HCEC 1CT (cell line): ENCODE results near the gene HDAC4.

ENCODE experiments used
- DNase-seq: peaks from one replicate; pipeline ENCODE4 v3.0.0-alpha.2; 2017

The HDAC4 gene

DNA sequence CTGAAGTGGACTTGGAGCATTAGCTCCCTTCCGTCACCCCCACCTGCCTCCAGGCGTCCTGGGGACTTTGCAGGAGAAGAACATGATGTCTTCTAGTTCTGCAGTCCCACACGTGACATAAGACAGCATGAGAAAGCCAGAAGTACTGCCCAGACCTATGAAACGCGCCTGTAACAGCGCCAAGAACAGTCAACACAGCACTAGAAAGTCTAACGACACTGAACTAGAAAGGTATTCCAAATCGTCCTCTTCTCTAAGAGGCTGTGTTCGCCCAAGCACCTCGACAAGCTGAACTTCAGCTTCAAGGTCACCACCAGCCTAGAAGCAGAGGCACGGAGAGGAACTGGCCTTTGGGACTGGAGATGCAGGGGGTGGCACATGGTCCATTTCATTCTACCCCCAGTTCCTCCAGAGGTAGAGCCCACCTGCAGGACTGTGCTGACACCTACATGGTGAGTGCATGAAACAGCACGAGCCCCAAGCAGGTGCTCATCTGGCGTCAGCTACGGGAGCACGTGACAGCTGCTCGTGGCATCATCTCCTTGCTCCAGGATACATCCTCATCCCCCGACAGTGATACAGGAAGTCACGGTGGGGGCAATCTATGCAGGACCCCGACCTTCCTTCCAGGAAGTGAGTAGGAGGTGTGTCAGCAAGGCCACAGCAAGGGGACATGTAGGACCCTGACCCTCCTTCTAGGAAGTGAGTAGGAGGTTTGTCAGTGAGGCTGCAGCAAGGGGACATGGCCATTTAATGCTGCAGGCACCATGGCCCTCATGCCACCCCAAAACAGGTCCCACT, 3.7 kb downstream of the HDAC4 start:
- no peak for DNase-seq

GRCh38 chr2:239395524-239395923, 5.3 kb downstream of the HDAC4 start:
- no peak for DNase-seq

GRCh38 chr2:239394978-239395377, 5.8 kb downstream of the HDAC4 start:
- no peak for DNase-seq

- no peak for DNase-seq
These were observed 6.4 kb downstream of the HDAC4 start for GRCh38 chr2:239394346-239394945.

GRCh38 chr2:239393941-239394340, 6.9 kb downstream of the HDAC4 start:
- DNase-seq: no peak

- no peak for DNase-seq
These were observed 7.4 kb downstream of the HDAC4 start for GRCh38 chr2:239393388-239393940.

GRCh38 chr2:239392688-239393387, 8.0 kb downstream of the HDAC4 start:
- no peak for DNase-seq

GRCh38 chr2:239392072-239392357, 8.8 kb downstream of the HDAC4 start:
- no peak for DNase-seq

DNA sequence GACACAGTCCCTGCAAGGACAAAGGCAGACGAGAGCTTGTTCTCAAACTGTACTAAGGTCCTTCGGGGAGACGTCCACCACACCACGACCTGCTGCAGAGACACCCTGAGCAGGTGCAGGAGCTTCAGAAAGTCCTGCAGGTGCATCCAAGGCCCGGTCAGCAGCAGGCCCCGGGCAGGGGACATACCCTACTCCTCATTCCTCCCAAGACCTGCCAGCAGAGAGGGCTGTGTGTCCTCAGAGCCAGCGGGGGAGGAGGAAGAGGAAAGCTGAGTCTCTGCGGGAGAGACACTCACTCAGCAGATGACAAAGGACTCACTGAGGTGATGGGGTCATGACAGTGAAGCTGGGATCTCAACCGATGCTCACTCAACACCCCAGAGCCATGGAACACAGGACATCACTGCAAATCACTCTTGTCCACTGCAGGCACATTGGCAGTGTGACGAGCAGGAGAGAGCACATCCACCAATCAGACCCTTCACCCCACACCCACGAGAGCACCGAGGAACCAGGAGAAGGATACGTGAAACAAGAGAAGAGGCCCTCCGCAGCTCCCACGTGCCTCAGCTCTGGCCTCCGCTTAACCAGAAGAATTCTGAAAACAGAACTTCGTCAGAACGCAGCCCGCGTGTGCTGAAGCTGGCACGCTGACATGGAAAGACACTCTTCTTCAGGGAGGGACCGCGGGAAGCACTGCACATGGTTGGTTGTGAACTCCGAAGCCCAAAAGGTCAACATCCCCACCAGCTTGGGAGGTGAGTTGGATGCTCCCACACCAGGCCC, 9.3 kb downstream of the HDAC4 start:
- no peak for DNase-seq

- no peak for DNase-seq
These were observed 10.1 kb downstream of the HDAC4 start for GRCh38 chr2:239390546-239391285.

DNA sequence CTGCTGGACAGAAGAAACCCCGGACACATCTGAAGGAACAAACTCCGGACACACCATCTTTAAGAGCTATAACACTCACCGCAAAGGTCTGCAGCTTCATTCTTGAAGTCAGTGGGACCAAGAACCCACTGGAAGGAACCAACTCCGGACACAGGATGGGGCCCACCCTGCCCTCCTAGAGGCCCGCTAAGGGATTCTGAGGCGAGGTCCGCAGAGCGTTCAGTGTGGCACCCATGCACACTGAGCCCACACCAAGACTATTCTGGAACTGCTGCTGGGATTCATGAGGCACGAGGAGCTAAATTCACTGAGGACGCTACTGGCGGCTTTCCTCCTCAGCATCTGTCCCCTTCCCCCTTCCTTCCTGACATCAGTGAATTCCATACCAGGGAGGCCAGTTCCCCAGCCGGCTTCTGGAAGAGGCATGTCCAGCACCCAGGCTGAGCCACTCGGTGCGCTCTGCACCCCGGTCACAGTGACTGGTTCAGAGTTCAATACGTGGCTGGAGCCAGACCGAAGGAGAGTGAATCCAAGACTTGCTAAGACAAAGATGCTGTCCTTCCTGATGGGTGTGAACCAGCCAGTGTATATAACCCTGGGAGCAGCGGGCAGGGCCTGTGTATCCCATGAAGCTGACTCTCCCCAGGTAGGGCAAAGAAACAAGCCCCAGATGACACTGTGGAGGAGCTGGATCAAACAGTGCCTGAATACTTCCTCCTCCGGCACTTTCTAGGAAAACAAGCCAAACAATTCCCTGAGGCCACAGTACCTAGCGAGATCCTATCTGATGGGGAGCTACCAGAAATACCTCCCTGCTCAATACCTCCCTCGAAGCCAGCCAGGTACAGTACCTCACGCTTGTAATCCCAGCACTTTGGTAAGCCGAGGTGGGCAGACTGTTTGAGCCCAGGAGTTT, 11.1 kb downstream of the HDAC4 start:
- DNase-seq: no peak

GRCh38 chr2:239388236-239389151, 12.3 kb downstream of the HDAC4 start:
- no peak for DNase-seq

DNA sequence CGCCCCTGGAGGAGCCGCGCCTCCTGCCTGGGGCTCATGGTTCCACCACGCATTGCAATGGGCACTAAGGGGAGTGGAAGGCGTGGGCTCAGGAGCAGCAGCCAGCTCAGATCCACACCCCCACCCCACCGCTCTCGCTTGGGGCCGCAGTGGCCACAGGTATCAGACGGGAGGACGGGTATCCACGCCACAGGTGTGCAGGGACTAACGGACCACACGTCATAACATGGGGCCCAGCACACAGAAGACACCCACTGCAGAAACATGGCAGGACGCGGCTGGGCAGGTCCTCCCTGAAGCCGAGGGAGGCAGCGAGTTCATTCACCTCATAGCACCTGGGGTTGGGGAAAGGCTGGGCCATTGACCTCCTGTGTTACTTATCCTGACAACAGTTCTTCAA, 13.0 kb downstream of the HDAC4 start:
- DNase-seq: no peak

DNA sequence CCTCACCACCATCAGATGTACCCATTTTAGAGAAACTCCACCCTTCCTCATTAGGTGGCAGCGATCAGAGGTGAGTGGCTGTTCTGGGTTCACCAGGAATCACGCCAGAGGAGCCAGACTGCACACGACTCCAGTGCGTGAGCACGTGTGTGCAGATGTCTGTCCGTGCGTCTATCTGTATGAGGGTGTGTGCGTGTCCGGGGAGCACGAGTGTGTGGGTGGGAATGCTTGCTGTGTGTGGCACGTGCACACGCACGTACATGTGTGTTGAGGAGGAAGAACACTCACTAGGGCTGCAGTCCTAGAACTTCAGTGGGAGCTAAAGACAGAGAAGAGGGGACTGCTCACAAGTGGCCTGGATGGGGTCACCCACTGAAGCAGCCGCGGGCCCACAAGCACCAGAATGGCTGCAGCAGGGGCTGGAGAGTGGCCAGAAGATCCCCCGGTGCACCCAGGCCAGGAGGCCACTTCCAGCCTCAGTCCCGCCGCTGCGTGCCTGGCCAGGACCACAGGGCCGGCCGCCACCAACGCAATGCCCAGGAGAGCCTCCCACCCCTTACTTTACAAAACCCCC, 13.9 kb downstream of the HDAC4 start:
- DNase-seq: no peak

DNA sequence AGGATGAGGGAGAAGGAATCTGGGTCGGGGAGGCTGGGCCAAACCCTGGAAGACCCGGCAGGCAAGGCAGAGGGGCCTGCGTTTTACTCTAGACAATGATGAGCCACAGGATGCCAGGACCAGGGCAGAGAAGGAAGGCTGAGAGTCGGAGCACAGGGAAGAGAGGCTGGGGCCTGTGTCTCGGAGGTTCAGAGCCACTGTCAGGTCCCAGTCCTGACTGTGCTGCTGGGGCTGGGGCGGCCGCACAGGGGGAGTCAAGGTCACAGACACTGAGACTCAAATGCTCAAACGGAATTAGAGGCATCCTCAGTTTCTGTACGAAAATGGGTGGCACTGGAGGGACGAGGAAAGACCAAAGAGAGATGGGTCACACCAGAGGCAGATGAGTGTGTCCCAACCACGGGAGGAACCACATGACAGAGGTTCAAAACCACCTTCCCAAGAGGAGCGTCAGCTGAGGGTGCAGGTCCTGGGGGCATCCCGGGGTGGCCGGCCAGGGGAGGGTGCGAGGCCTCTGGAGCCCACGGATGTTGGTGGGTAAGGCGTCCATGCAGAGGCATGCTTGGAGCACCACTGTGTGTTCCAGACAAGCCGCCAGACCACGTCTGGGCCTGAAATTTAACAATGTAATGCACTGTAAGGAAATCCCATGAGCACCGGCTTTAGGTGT, 14.7 kb downstream of the HDAC4 start:
- DNase-seq: no peak

- no peak for DNase-seq
These were observed 15.5 kb downstream of the HDAC4 start for GRCh38 chr2:239385096-239386000.

DNA sequence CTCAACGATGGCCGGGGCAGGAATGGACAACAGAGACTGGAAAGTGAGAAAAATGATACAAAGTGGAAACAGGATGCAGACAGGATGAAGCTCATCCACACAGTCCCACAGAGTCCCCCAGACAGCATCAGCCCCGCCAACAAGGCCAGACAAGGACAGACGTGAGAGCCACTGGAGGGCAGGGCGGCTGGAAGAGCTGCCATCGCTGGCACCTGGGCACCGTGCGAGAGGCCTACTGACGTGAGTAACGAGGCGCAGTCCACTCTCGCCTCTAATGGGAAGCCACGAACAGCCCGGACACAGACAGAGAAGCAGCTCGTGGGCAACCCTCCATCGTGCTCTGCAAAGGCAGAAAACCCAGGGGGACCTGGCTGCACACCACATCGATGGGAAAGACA, 17.1 kb downstream of the HDAC4 start:
- DNase-seq: no peak
